HEK293 (cell line): ENCODE measurements around the gene SOX12.

Experiments
- BCL11B ChIP-seq: fragments of 450-650 bp; formaldehyde crosslinking; IDR thresholded peaks from 2 replicates; pipeline ENCODE4 v1.5.1; 2016; ENCODE audit warnings: low read depth, missing biosample characterization, missing genetic modification characterization
- GLI2 ChIP-seq: fragments of 450-650 bp; formaldehyde crosslinking; IDR thresholded peaks from 2 replicates; pipeline ENCODE4; 2017; ENCODE audit warnings: missing biosample characterization, missing genetic modification characterization, low read depth, borderline replicate concordance
- GLIS2 ChIP-seq: fragments of 450-650 bp; formaldehyde crosslinking; IDR thresholded peaks from 2 replicates; pipeline ENCODE4 v1.5.1; 2016; ENCODE audit warnings: missing biosample characterization, missing genetic modification characterization
- HIC1 ChIP-seq: fragments of 450-650 bp; formaldehyde crosslinking; IDR thresholded peaks from 2 replicates; pipeline ENCODE4 v1.5.1; 2016; ENCODE audit warnings: missing biosample characterization, missing genetic modification characterization
- KLF16 ChIP-seq: fragments of 450-650 bp; formaldehyde crosslinking; IDR thresholded peaks from 2 replicates; pipeline ENCODE4 v1.5.1; 2017; ENCODE audit warnings: missing biosample characterization, missing genetic modification characterization
- MYNN ChIP-seq: fragments of 450-650 bp; formaldehyde crosslinking; IDR thresholded peaks from 2 replicates; pipeline ENCODE4 v1.5.1; 2016; ENCODE audit warnings: missing biosample characterization, missing genetic modification characterization, borderline replicate concordance
- MZF1 ChIP-seq: fragments of 450-650 bp; formaldehyde crosslinking; IDR thresholded peaks from 2 replicates; pipeline ENCODE4 v1.5.1; 2017; ENCODE audit warnings: missing biosample characterization, missing genetic modification characterization, borderline replicate concordance
- PATZ1 ChIP-seq: fragments of 450-650 bp; formaldehyde crosslinking; IDR thresholded peaks from 2 replicates; pipeline ENCODE4 v1.5.1; 2016; ENCODE audit warnings: missing biosample characterization, missing genetic modification characterization
- PRDM2 ChIP-seq: fragments of 450-650 bp; formaldehyde crosslinking; IDR thresholded peaks from 2 replicates; pipeline ENCODE4 v1.5.1; 2016; ENCODE audit warnings: missing biosample characterization, missing genetic modification characterization, borderline replicate concordance
- SP3 ChIP-seq: fragments of 450-650 bp; formaldehyde crosslinking; IDR thresholded peaks from 2 replicates; pipeline ENCODE4 v1.5.1; 2016; ENCODE audit warnings: missing biosample characterization, missing genetic modification characterization
- ZBTB26 ChIP-seq: fragments of 450-650 bp; formaldehyde crosslinking; optimal IDR thresholded peaks from 2 replicates; pipeline ENCODE3; 2016; ENCODE audit warnings: missing biosample characterization, mild to moderate bottlenecking, missing genetic modification characterization
- ZBTB8A ChIP-seq: fragments of 450-650 bp; formaldehyde crosslinking; IDR thresholded peaks from 2 replicates; pipeline ENCODE4 v1.5.1; 2016; ENCODE audit warnings: missing biosample characterization, missing genetic modification characterization
- ZNF112 ChIP-seq: fragments of 450-650 bp; formaldehyde crosslinking; IDR thresholded peaks from 2 replicates; pipeline ENCODE4 v1.5.0; 2017; ENCODE audit warnings: missing biosample characterization, missing genetic modification characterization
- ZNF114 ChIP-seq: fragments of 450-650 bp; formaldehyde crosslinking; IDR thresholded peaks from 2 replicates; pipeline ENCODE4 v1.5.0; 2017; ENCODE audit warnings: missing biosample characterization, missing genetic modification characterization
- ZNF211 ChIP-seq: fragments of 450-650 bp; formaldehyde crosslinking; IDR thresholded peaks from 2 replicates; pipeline ENCODE4 v1.5.1; 2016; ENCODE audit warnings: low read depth, missing biosample characterization, missing genetic modification characterization
- ZNF426 ChIP-seq: fragments of 450-650 bp; formaldehyde crosslinking; IDR thresholded peaks from 2 replicates; pipeline ENCODE4 v1.5.1; 2017; ENCODE audit warnings: missing biosample characterization, missing genetic modification characterization, mild to moderate bottlenecking, inconsistent platforms, moderate library complexity
- ZNF48 ChIP-seq: fragments of 450-650 bp; formaldehyde crosslinking; IDR thresholded peaks from 2 replicates; pipeline ENCODE4 v1.5.1; 2016; ENCODE audit warnings: missing biosample characterization, missing genetic modification characterization
- ZNF549 ChIP-seq: fragments of 450-650 bp; IDR thresholded peaks from 2 replicates; pipeline ENCODE4 v1.5.1; 2018; ENCODE audit warnings: missing biosample characterization, missing genetic modification characterization, mild to moderate bottlenecking, inconsistent platforms, moderate library complexity
- ZNF654 ChIP-seq: fragments of 450-650 bp; formaldehyde crosslinking; IDR thresholded peaks from 2 replicates; pipeline ENCODE4 v1.5.1; 2016; ENCODE audit warnings: low read depth, missing biosample characterization, missing genetic modification characterization
- ZNF701 ChIP-seq: fragments of 450-650 bp; formaldehyde crosslinking; IDR thresholded peaks from 2 replicates; pipeline ENCODE4 v1.5.1; 2016; ENCODE audit warnings: missing biosample characterization, missing genetic modification characterization
- ZNF747 ChIP-seq: fragments of 450-650 bp; formaldehyde crosslinking; IDR thresholded peaks from 2 replicates; pipeline ENCODE4 v1.5.1; 2016; ENCODE audit warnings: missing biosample characterization, missing genetic modification characterization
- ZNF830 ChIP-seq: fragments of 450-650 bp; IDR thresholded peaks from 2 replicates; pipeline ENCODE4 v1.5.0; 2018; ENCODE audit warnings: missing biosample characterization, missing genetic modification characterization, low read depth, mild to moderate bottlenecking, moderate library complexity
- TF ChIP-seq, protein P1 (sequence below): fragments of 450-650 bp; formaldehyde crosslinking; IDR thresholded peaks from 2 replicates; pipeline ENCODE4 v1.5.1; 2016; ENCODE audit warnings: missing biosample characterization, missing genetic modification characterization, low read depth
- TF ChIP-seq, protein P2 (sequence below): fragments of 450-650 bp; formaldehyde crosslinking; IDR thresholded peaks from 2 replicates; pipeline ENCODE4 v1.5.1; 2017; ENCODE audit warnings: missing biosample characterization, missing genetic modification characterization

SOX12 gene

DNA sequence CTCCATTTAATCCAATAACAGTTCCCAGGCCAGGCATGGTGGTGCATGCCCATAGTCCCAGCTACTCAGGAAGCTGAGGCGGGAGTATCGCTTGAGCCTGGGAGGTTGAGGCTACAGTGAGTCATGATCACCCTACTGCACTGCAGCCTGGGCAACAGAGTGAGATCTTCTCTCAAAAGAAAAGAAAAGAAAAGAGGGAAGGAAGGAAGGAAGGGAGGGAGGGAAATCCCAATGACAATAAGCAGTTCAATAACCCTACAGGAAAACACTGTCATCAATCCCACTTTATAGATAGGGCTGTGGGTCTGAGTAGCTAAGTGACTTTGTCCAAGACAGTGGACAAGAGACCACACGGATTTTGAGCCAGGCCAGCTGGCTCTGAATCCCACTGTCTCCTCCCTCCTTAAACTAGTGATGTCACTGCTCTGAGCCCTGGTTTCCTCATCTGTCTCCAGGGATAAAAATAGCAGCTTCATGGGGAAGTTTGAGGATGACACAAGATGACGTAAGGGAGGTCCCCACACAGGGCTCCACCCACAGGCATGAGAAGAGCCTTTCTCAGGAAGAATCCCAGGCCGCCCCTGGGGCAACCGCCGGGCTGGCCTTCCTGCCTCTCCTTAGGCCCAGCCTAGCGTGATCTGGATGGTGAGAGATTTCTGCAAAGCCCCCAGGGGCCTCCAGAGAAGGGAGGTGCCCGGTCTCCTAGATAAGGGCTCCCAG, 48.0 kb downstream of the SOX12 start (continued):
- TF ChIP-seq PRDM2 (tag by site-specific recombination): no peak
- TF ChIP-seq BCL11B (tag by site-specific recombination): no peak
- TF ChIP-seq ZNF549 (tag by site-specific recombination): no peak
- TF ChIP-seq, protein P1, sequence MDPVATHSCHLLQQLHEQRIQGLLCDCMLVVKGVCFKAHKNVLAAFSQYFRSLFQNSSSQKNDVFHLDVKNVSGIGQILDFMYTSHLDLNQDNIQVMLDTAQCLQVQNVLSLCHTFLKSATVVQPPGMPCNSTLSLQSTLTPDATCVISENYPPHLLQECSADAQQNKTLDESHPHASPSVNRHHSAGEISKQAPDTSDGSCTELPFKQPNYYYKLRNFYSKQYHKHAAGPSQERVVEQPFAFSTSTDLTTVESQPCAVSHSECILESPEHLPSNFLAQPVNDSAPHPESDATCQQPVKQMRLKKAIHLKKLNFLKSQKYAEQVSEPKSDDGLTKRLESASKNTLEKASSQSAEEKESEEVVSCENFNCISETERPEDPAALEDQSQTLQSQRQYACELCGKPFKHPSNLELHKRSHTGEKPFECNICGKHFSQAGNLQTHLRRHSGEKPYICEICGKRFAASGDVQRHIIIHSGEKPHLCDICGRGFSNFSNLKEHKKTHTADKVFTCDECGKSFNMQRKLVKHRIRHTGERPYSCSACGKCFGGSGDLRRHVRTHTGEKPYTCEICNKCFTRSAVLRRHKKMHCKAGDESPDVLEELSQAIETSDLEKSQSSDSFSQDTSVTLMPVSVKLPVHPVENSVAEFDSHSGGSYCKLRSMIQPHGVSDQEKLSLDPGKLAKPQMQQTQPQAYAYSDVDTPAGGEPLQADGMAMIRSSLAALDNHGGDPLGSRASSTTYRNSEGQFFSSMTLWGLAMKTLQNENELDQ (tag by site-specific recombination): no peak
- TF ChIP-seq ZNF114: no peak
- no peak for TF ChIP-seq ZNF426
- TF ChIP-seq GLIS2 (tag by site-specific recombination): peak; percentile 31; the same call in 1 of the 2 replicates
- peak; percentile 59 for TF ChIP-seq SP3
- no peak for TF ChIP-seq PATZ1 (tag by site-specific recombination)
- TF ChIP-seq GLI2: no peak
- no peak for TF ChIP-seq MZF1 (tag by site-specific recombination)
- TF ChIP-seq ZNF211 (tag by site-specific recombination): no peak
- TF ChIP-seq KLF16 (tag by site-specific recombination): no peak
- no peak for TF ChIP-seq ZNF830 (tag by site-specific recombination)
- TF ChIP-seq ZNF48 (tag by site-specific recombination): no peak
- TF ChIP-seq ZNF112 (tag by site-specific recombination): no peak
- TF ChIP-seq, protein P2, sequence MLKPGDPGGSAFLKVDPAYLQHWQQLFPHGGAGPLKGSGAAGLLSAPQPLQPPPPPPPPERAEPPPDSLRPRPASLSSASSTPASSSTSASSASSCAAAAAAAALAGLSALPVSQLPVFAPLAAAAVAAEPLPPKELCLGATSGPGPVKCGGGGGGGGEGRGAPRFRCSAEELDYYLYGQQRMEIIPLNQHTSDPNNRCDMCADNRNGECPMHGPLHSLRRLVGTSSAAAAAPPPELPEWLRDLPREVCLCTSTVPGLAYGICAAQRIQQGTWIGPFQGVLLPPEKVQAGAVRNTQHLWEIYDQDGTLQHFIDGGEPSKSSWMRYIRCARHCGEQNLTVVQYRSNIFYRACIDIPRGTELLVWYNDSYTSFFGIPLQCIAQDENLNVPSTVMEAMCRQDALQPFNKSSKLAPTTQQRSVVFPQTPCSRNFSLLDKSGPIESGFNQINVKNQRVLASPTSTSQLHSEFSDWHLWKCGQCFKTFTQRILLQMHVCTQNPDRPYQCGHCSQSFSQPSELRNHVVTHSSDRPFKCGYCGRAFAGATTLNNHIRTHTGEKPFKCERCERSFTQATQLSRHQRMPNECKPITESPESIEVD (tag by site-specific recombination): no peak
- TF ChIP-seq MYNN (tag by site-specific recombination): no peak
- peak; percentile 75 for TF ChIP-seq ZBTB8A (tag by site-specific recombination)
- no peak for TF ChIP-seq HIC1 (tag by site-specific recombination)
- no peak for TF ChIP-seq ZNF701 (tag by site-specific recombination)
- TF ChIP-seq ZBTB26 (tag by site-specific recombination): no peak
- TF ChIP-seq ZNF747: no peak
- no peak for TF ChIP-seq ZNF654 (tag by site-specific recombination)
